Panc1 (cell line): ENCODE results near the gene RAD9A. TPM values are rescaled to one million over a fixed set of nuclear protein-coding genes. Genes with fewer than 3 reads are reported as not detected.

Experiments used
- ATAC-seq: fragments of 200-7000 bp; cut with Tn5 transposase; 2 replicates; pipeline ENCODE4 v1.9.1; 2020; ENCODE audit warnings: mild to moderate bottlenecking, moderate library complexity
- BruUV-seq: library from RNA; stranded (reverse); fragments of 400-500 nt; replicated peaks from 2 replicates; lab custom pipeline; 2021; lab: Mats Ljungman, UMichigan
- CTCF ChIA-PET: fragments of 300-600 bp; sonication (Branson Sonifier 250); formaldehyde crosslinking; loops from one replicate; lab custom pipeline; 2022; ENCODE audit warnings: antibody characterized with exemption; lab: Charles Lee
- POLR2A ChIA-PET: fragments of 300-600 bp; sonication (Branson Sonifier 250); formaldehyde crosslinking; loops from one replicate; lab custom pipeline; 2022; ENCODE audit warnings: antibody characterized with exemption; lab: Charles Lee
- DNase-seq: peaks from one replicate; pipeline ENCODE4 v3.0.0-alpha.2; 2010; ENCODE audit warnings: low read depth, low spot score
- H3K27ac ChIP-seq: 2 replicates; pipeline ENCODE4 v1.5.1; 2011; ENCODE audit warnings: mild to moderate bottlenecking, low read length, inconsistent platforms
- H3K27me3 ChIP-seq: fragments of 200-500 bp; sonication (Bioruptor generic); 2 replicates; pipeline ENCODE4 v1.6.0; 2014; ENCODE audit warnings: low read length, inconsistent platforms; ENCODE audit not compliant: control insufficient read depth, insufficient read depth
- H3K36me3 ChIP-seq: fragments of 200-500 bp; sonication (Bioruptor generic); 2 replicates; pipeline ENCODE4 v1.5.1; 2014; ENCODE audit warnings: inconsistent platforms, mild to moderate bottlenecking, low read length, moderate library complexity; ENCODE audit not compliant: control insufficient read depth, insufficient read depth
- H3K4me1 ChIP-seq: 2 replicates; pipeline ENCODE4 v1.5.1; 2011; ENCODE audit warnings: inconsistent platforms, mild to moderate bottlenecking, low read length, moderate library complexity; ENCODE audit not compliant: control insufficient read depth, insufficient read depth
- H3K4me3 ChIP-seq, 2 experiments: 2 replicates each; pipeline ENCODE4 v1.5.1; 2011 to 2012; ENCODE audit warnings: low read depth in 2 of 2, low read length in 2 of 2, mild to moderate bottlenecking in 2 of 2, inconsistent platforms in 1 of 2, moderate library complexity in 1 of 2
- H3K9me3 ChIP-seq: fragments of 200-500 bp; sonication (Bioruptor generic); 2 replicates; pipeline ENCODE4 v1.5.1; 2014; ENCODE audit warnings: low read depth, mild to moderate bottlenecking, inconsistent platforms, low read length, moderate library complexity; ENCODE audit not compliant: control insufficient read depth, insufficient read depth
- CTCF ChIP-seq: fragments of 450-650 bp; IDR thresholded peaks from 2 replicates; pipeline ENCODE4 v1.5.1; 2017; ENCODE audit warnings: mild to moderate bottlenecking
- POLR2AphosphoS5 ChIP-seq: IDR thresholded peaks from 2 replicates; pipeline ENCODE4 v1.6.1; 2012; ENCODE audit warnings: mild to moderate bottlenecking, low read depth, low read length, moderate library complexity
- REST ChIP-seq, 2 experiments: IDR thresholded peaks; 2 replicates each; pipeline ENCODE4 v1.6.1; 2011 to 2012; ENCODE audit warnings: low read depth in 2 of 2, control low read depth in 1 of 2, low read length in 1 of 2, mild to moderate bottlenecking in 1 of 2, moderate library complexity in 1 of 2; ENCODE audit not compliant: insufficient read depth in 1 of 2
- SIN3A ChIP-seq: IDR thresholded peaks from 2 replicates; pipeline ENCODE4 v1.6.1; 2012; ENCODE audit warnings: low read depth, mild to moderate bottlenecking, low read length, moderate library complexity, borderline replicate concordance; ENCODE audit not compliant: insufficient read depth
- TCF7L2 ChIP-seq: IDR thresholded peaks from 2 replicates; pipeline ENCODE4 v1.6.1; 2011; ENCODE audit warnings: mild to moderate bottlenecking, low read depth, low read length, inconsistent platforms
- in situ Hi-C: cut with HindIII; loops from 2 replicates; pipeline ENCODE4 v1.10.0; 2016; ENCODE audit warnings: low sequenced_read_pairs, low pct_unique_long_range_greater_than_20kb
- intact Hi-C: fragments of 100-400 bp; cut with micrococcal nuclease; formaldehyde crosslinking; loops from one replicate; pipeline ENCODE4 v1.10.0; 2022; ENCODE audit not compliant: unreplicated experiment
- total RNA-seq: library from RNA; stranded (reverse); gene quantifications from one replicate; pipeline ENCODE4 v1.2.1, GENCODE V29; 2021; ENCODE audit not compliant: unreplicated experiment

Gene RAD9A
- total RNA-seq, 1 experiment from 2014 or later, result 33.1 TPM

- Histone ChIP-seq H3K27ac (peak overlapping the region; percentile 44; the same call in 1 of the 2 replicates), H3K27me3 (no peaks in the 10 kb centered on the region), H3K4me1 (peaks cover 56% of the 10 kb centered on the region), H3K36me3 (no peaks in the 10 kb centered on the region), H3K4me3 (no peak overlapping the region), H3K9me3 (no peaks in the 10 kb centered on the region)
- DNase-seq (no peak), ATAC-seq (no peak)
- ChIA-PET POLR2A (interaction anchor here (1.9 kb wide), 1 partner anchor 16 kb away, joined by 6 read pairs; the partner anchor contains the start of gene PPP1CA), CTCF (interaction anchor here (0.6 kb wide), 1 partner anchor 60 kb away, joined by 3 read pairs; no protein-coding TSS in a partner anchor)
- TF ChIP-seq REST (IDR thresholded peaks at IDR 0.05; ENCODE audit: insufficient read depth in 1 of 2, low read depth in 2 of 2, low read length in 1 of 2), result no peak
- TF ChIP-seq SIN3A, result no peak
- TF ChIP-seq CTCF, result no peak
- TF ChIP-seq POLR2AphosphoS5, result no peak
- no peak for TF ChIP-seq TCF7L2
- no TSS peak for BruUV-seq
- in situ Hi-C loops, result no loop called here
- intact Hi-C loops, result no loop called here
Observed at GRCh38 chr11:67417425-67417824, 25.6 kb downstream of the RAD9A start.

- peak; percentile 28 for ATAC-seq
- Histone ChIP-seq H3K9me3 (no peaks in the 10 kb centered on the region), H3K36me3 (no peaks in the 10 kb centered on the region), H3K27me3 (no peaks in the 10 kb centered on the region), H3K27ac (peak overlapping the region; percentile 49), H3K4me3 (no peak overlapping the region), H3K4me1 (peaks cover 49% of the 10 kb centered on the region)
- no peak for DNase-seq
- TF ChIP-seq TCF7L2, result no peak
- no peak for TF ChIP-seq SIN3A
- TF ChIP-seq REST (IDR thresholded peaks at IDR 0.05; ENCODE audit: insufficient read depth in 1 of 2, low read depth in 2 of 2, low read length in 1 of 2), result no peak
- TF ChIP-seq POLR2AphosphoS5, result no peak
- no peak for TF ChIP-seq CTCF
- BruUV-seq, result no TSS peak
- in situ Hi-C loops (no loop called here), intact Hi-C loops (no loop called here)
- CTCF ChIA-PET, result interaction anchor here (1.5 kb wide), 1 partner anchor 12 kb away, joined by 4 read pairs; no protein-coding TSS in a partner anchor
- POLR2A ChIA-PET, result no interaction called here
Observed at GRCh38 chr11:67418476-67419281, 26.9 kb downstream of the RAD9A start.
